ENCODE data around the gene C14orf93.

C14orf93 gene

DNA sequence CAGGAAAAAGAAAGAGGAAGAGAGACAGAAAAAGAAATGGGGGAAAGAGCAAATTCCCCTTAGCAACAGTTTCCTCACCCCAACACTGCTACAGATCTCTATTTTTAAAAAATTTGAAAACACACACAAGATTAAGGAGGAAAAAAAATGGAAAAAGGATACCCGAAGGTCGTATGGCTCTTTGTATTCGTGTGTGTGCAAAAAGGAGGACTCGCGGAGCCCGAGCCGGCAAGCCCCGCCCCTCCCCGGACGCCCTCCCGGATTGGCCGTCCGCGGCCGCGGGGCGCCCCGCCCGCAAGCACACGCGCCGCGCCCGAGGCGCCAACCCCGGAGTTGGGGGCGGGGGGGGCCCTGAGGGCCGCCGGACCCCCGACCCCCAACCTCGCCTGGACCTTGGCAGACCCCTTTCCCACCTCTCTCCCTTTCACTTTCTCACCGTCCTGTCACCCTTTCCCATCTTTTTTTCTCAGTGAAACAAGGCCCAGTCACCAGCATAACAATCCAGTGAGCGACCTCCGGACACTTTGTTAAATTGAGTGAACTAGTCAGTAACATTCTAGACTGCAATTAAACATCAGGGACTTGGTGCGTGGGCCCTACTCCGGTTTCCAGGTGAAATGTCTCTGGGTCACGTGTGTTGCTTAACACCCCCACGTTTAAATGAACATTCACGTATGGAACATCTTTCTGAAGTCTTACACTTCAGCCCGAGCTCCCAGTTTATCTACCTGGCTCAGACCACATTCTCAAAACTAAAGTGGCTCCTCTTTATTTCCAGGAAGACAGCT, at the start of gene C14orf93:
C14orf93 (minus strand) TSS at position 205 of the 788 bp plus-strand sequence. CDS start 11,120 bp downstream, outside the sequence.
- DNase-seq: peak; percentile 89

- DNase-seq: no peak
Measured at GRCh38 chr14:23058654-23059504, 48.9 kb upstream of the C14orf93 start.

GRCh38 chr14:23057757-23058653, 48.1 kb upstream of the C14orf93 start:
- peak; percentile 96 for DNase-seq

DNA sequence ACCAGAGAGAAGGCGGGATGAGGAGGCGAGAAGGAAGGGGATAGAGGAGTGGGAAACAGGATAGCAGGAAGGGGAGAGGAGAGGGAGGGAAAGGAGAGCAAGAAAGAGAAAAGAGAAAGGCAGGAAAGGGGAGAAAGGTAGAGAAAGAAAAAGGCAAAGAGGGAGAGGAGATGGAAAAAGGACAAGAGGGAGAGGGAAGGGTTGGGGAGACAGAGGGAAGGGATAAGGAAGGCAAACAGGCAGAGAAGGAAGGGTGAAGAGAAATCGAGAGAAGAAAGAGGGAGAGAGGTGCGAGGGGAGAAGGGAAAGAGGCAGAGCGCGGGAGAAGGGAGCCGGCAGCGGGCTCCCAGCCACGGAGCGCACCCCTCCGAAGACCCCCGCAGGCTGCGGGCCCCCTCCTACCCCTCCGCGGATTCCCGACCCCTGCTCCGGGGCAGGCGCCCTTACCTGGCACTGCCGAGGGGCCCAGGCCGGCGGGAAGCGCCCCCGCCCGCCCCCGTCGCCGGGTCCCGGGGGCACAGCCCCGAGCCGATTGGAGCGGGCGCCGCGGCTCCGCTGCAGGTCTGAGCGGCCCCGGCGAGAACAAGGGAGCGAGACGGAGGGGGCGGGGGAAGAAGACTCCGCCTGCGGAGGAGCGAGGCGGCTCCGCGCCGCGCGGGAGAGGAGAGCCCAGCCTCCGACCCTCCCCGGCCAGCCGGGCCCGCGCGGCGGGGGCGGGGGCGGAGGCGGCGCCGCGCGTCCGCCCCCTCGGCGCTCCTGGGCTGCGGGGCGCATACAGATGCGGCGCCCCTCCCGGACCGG, 47.2 kb upstream of the C14orf93 start, which contains the start of gene CDH24:
CDH24 (minus strand) TSS at position 565 of the 801 bp plus-strand sequence. CDS start 1,787 bp downstream, outside the sequence.
- DNase-seq: peak; percentile 81

DNA sequence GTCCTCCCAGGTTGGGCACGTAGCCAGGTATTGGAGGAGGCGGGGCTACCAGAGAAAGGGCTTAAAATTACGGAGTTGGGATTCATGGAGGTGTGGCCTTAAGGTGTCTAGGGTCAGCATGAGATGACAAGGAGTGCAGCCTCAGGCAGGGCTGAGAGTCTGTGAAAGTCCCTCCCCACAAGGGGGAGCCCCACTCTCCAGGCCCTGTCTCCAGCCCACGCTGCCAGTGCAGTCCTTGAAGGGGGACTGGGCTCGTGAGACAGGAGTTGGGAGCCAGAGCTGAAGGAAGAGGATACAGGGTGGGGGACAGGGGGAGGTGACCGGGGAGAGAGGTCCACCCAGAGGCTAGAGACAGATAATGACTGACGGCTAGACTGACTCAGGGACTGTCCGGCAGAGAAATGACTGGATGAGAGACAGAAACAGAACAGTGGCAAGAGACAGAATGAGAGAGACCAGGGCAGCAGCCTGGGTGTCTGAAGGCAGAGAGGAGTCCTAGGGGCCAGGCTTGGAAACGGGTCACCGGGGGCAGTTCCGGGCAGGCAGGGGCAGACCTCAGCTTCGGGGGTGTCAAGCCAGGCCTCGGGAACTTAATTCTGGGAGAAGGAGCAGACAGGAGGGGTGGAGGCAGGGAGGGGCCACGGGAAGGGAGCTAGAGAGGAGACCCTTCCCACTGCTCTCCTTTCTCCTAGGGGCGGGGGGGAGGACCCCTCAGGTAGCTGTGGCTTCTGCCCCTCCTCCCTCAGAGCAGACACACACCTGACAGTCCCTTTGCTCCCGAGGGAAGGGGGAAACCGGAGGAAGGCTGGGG, 46.4 kb upstream of the C14orf93 start:
- DNase-seq: peak; percentile 81

- no peak for DNase-seq
Measured at GRCh38 chr14:23055621-23056144, 45.7 kb upstream of the C14orf93 start.

DNA sequence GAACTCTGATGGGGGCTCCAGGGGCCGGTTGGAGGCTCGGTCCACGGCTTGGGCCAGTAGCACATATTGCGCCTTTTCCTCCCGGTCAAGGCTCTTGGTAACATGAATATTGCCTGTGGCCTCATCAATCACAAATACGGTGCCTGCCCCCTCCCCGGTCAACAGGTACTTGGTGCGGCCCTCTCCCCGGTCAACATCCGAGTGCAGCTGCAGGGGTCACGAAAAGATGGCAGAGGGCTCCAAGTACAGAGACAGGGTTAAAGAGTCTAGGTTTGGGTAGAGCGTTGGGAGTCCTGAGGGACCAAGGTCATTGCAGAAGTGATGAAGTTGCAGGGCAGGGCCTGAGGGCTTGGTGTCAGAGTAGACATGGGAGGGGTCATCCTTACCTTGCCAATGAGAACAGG, 45.2 kb upstream of the C14orf93 start:
- DNase-seq: no peak

- peak; percentile 67 for DNase-seq
Measured at GRCh38 chr14:23054000-23054811, 44.3 kb upstream of the C14orf93 start.

- DNase-seq: no peak
Measured at GRCh38 chr14:23053426-23053825, 43.5 kb upstream of the C14orf93 start.

GRCh38 chr14:23052671-23053070, 42.7 kb upstream of the C14orf93 start:
- no peak for DNase-seq

DNA sequence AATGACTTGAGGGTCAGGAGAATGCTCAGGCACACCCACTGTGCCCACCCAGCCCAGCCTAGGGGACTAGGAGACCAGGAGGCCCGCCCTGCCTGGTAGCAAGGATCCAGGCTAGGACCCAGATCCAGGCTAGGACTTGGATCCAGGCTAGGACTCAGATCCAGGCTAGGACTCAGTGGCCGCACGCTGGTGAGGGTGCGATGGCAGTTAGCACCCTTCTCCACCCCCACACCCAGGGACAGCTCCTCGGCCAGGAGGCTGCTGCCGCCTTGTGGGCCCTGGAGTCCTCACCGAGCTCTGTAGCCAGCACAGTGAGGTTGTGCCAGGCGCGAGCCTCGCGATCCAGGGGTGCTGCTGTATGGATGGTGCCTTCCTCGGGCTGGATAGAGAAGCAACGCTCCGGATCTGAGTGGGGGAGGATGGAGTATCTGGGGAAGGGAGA, 42.3 kb upstream of the C14orf93 start:
- DNase-seq: no peak

DNA sequence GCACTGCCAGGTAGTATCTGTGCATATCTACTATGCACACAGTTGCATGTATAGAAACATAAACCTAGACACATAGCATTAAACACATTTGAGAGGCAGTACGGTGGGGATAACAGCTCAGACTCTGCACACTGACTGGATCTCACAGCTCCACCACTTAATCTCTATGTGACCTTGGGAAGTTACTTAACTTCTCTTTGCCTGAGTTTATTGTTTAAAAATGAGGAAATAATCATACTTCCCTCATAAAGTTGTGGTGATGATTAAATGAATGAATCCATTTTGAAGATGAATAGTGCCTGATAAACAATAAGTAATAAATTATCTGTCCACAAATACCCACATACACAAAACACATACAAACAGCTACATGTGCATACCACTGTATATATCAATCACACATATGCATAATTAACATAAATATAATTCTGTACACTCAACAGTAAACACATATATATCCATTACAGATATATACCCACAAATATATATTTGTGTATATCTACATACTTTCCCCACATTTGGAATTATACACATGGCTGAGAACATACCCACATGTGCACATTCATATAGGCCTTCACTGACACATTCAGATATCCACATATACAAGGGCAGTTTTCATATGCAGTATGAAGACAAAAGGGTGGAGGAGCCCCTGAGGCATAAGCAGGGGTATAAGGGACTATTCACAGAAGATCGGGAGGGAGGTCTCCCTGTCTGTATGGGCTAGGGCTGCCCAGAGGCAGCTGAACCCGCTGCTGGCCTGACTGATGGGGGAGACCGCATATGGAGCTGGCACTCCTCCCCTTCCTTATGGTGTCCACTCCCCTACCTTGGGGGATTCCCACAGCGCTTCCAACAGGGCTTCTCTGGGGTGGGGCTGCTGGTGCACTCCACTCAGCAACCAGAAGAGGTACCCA, 41.5 kb upstream of the C14orf93 start:
- no peak for DNase-seq

DNA sequence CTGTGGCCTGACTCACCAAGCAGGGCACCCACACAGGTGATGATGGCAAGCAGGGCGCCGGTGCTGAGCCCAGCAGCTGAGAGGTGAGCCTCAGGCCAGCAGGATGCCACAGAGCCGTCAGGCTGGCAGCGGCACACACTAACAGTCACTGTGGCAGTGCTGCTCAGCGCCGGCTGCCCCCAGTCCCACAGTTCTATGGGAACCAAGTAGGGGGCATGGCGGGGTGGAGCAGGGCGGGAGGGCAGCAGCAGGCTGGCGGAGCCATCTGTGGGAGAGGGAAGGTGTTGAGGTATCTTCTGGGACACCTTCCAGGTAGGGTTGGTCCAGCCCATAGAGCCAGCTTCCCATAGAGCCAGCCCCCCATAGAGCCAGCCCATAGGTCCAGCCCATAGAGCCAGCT, 39.1 kb upstream of the C14orf93 start:
- DNase-seq: no peak

GRCh38 chr14:23047751-23048693, 38.1 kb upstream of the C14orf93 start:
- no peak for DNase-seq

- DNase-seq: no peak
Measured at GRCh38 chr14:23047034-23047634, 37.2 kb upstream of the C14orf93 start.

- DNase-seq: no peak
Measured at GRCh38 chr14:23045419-23046357, 35.7 kb upstream of the C14orf93 start.
